GM19025 (cell line): ENCODE results near the gene RPS21.

Source experiments
- ATAC-seq: cut with Tn5 transposase; IDR thresholded peaks from one replicate; pipeline ENCODE4 v1.9.1; 2021; ENCODE audit warnings: mild to moderate bottlenecking, low read depth, moderate library complexity; ENCODE audit not compliant: unreplicated experiment

Gene RPS21

DNA sequence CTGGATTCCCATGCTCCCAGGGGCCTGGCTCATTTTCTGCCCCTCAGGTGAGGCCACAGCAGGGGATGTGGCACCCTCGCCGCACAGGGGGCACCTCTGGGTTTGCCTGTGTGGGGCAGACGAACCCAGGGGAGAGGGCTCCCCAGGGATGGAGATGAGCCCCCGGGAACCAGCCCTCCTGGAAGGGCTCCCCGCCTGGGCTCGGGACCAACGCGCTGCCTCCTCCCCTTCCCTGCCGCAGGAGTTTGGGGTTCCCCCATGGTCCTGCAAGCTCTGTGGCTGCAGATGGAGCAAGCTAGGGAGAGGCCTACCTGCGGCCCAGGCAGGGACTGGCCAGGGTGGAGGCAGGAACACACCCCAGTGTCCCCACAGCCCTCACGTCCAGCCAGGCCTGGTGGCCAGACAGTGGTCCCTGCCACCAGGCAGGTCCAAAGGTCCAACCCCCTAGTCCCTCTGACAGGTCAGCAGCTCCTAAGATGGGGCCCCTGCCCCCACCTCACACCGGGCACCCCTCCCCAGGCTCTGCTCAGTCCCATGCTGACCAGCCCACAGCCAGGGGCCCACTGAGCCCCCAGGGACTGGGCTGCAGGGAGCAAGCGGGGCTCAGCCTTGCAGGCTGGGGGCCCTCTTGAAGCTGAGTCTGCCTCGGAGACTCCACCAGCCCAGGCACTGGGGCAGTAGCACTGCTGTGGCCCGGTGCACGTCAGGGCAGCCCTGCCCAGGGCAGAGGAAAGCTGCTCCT lies 33.4 kb upstream of the RPS21 start:
- ATAC-seq = no peak

GRCh38 chr20:62354031-62354808 lies 32.7 kb upstream of the RPS21 start:
- no peak for ATAC-seq

GRCh38 chr20:62354811-62355341 lies 32.0 kb upstream of the RPS21 start:
- ATAC-seq = no peak

- no peak for ATAC-seq
Measured at GRCh38 chr20:62355516-62355877, 31.4 kb upstream of the RPS21 start.

GRCh38 chr20:62355878-62356588 lies 30.9 kb upstream of the RPS21 start:
- no peak for ATAC-seq

- ATAC-seq = no peak
Measured at GRCh38 chr20:62356589-62357186, 30.2 kb upstream of the RPS21 start.

DNA sequence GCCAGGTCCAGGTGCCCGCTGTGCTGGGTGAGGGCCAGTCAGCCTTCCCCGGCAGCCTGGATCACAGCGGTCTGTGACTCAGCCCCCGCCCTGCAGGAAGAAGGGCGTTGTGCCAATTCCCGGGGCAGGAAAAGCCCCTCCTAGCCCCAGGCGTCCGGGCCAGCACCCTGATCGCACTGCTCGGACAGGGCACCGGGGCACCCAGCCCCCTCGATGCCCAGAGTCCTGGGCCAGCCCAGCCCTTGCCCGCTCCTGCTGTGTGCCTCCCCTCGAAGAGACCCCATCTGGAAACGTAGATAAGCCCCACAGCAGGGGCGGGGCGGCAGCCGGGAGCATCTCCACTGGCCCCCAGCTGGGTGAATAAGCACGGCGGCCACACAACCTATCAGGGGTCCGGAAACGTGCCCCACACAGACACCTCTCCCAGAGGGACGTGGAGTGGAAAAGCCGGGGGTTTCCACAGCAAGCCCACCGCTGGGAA lies 29.7 kb upstream of the RPS21 start:
- no peak for ATAC-seq

- ATAC-seq = no peak
Measured at GRCh38 chr20:62357681-62358080, 29.2 kb upstream of the RPS21 start.

- ATAC-seq = no peak
Measured at GRCh38 chr20:62358171-62359042, 28.5 kb upstream of the RPS21 start.

DNA sequence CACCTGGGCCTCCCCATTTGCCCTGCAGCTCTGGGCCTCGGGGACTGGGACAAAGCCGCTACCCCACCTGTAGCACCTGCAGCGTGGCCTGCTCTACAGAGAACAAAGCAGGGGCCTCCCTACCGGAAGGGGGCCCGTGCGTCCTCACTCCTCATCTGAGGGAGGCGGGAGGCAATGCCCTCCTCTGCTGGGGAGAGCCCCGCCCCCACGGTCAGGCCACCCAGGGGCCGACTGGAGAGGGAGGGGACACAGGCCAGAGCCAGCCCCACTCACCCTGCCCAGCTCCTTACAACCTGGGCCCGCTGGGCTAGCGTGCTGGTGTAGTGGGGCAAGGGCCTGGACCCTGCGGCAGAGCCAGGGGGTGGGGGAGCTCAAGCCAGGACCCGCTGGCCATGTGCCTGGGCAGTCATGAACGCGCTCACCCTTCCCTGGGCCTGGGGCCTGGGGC lies 27.8 kb upstream of the RPS21 start:
- no peak for ATAC-seq

- no peak for ATAC-seq
Measured at GRCh38 chr20:62359491-62360121, 27.3 kb upstream of the RPS21 start.

DNA sequence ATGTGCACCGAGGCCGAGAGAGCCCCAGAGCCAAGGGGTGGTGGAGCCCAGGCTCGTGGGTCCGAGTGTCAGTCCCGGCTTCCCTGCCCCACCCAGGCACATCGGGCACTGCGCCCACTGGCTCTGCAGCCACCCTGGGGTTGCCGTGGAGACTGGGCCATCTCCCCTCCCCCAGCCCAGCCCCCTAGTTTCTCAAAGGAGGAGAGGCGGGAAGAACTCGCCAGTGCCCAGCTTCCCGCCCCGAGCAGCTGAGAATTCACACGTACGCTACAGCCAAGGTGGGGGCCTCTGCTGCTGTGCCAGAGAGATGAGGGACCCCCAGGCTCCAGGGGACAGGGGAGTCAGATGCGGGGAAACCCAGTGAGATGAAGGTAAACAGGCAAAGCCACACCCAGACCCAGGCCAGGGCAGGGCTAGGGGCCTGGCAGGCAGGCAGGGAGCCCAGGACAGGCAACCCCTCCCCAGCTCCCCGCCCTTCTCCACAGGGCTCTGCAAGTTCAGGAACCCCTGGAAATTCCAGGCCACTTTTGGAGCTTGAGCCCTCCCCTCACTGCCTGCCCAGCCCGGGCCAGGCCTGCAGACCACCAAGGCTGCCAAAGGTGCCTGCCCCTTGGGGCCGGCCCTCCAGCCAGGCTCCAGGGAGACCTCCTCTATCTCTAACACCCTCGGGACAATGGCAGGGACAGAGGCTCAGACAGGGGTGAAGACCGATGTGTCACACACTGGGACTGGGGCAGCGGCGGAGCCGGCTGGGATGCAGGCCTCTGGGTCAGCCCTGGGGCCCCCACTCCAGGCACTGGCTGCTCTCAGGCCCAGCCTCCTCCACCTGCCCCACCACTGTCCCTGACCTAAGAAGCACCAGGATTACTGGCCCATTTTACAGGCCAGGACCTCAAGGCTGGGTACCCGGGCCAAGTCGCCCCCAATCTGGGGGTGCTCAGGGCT lies 25.8 kb upstream of the RPS21 start:
- ATAC-seq = no peak

DNA sequence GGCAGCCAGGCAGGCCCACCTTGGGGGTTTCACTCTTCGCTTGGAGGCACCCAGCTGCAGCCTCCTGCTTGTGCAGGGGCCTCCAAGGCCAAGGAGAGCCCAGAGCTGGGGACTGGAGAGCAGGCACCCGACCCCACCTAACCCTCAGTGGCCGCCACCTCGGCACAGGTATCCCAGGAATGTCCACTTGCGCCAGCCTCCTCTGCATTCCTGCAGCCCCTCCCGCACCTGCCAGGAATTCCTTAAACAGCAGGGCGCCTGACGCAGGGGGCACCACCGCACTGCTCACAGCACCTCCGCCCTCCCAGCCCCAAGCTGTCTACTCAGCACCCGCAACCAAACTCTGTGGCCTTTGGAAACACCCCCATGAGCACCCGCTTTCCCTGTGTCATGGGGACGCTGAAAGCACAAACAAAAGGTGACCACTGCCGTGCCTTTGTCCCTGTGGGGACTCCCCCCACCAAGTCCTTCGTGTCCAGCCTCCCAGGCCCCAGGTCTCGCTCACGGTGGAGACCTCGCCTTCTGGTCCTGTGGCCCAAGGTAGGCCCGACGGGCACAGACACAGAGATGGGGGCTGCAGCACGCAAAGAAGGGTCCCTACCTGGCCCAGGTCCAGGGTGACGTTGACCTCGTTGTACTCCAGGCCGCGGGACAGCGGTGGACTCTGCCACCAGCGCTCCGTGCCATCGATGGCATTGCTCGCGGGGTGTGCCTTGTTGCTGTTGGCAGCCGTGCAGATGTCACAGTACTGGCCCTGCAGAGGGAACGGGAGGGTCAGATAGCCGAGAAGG lies 24.9 kb upstream of the RPS21 start:
- no peak for ATAC-seq

- no peak for ATAC-seq
Measured at GRCh38 chr20:62362590-62362940, 24.3 kb upstream of the RPS21 start.

DNA sequence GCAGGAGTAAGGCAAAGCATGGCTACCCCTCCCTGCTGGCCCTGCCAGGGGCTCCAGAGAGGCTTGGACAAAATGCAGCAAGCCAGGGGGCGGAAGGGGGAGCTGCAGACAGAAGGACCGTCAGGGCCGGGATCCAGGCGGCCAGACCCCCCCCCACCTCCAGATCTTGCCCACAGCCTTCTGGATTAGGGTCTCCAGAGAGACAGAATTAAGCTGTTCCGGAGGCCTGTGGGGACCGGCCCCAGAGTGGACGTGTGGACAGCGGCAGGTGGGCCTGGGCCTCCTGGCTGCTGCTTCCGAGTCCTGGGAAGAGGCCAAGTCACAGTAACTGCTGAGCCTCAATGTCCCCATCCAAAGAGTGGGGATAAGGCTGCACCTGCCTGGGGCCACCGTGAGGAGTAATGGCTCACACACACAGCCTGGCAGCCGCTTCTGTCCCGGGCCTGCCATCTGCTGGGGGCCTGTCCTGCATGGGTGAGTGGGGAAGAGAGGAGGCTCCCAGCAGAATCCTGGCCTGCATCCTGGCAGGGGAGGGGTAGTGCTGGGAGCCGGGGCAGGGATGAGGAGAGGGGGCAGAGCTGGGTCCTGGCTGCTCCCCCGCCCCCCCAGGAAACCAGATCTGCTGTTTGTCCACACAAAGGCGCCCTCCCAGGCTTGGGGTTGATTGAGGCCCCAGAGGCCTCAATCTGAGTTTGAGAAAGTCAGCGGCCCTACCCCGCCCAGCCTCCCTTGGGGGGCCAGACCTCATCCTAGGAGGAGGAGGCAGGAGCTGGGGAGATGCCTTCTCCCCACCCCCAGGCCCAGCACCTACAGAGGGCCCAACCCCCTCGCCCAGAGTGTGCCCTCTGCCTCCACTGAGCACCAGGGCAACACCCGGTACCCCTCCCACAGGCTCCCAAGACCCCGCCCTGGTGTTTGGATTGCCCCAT lies 23.6 kb upstream of the RPS21 start:
- no peak for ATAC-seq
